ENCODE results near the gene MAD1L1. TPM values are rescaled to one million over a fixed set of nuclear protein-coding genes. Genes with fewer than 3 reads are reported as not detected.

MAD1L1 gene
- total RNA-seq, 4 donors from 2014 or later = 8.0 to 52.7 (median 26.7) TPM

DNA sequence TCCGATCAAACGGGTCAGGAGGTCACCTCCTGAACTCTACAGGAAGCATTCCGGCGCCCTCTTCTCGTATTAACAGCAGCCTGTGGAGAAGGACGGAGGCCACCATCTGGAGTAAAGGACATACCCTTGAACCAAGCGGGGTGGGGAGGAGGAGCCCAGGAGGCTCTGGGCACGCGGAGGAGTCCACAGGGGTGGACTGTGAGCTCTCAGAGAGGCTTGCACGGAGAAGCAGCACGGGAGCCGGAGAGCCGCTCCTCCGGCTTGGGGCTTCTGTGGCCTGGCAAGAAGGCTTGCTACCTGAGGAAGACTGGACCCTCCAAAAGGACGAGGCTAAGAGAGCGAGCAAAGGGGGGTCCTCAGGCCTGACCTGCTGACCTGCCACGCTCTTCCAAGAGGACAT is 77.9 kb downstream of the MAD1L1 start:
- in situ Hi-C loops (cut with MboI; ENCODE audit: low pct_ligation_motif_present in 1 of 4, low pct_unique_long_range_greater_than_20kb in 1 of 4, low sequenced_read_pairs in 3 of 4) (no loop called here), intact Hi-C loops (cut with DNase I; ENCODE audit: low total_unique reads) (no loop called here)
- Histone ChIP-seq H3K27me3 (no peaks in the 10 kb centered on the region), H3K36me3 (no peaks in the 10 kb centered on the region), H3K4me3 (no peak overlapping the region), H3K27ac (no peak overlapping the region), H3K9me3 (no peaks in the 10 kb centered on the region), H3K4me1 (peaks cover 16 to 23% (median 21%) of the 10 kb centered on the region in 4 donors)
- DNase-seq = no peak
- 95% methylated on average over 4 to 17 of the region's 17 CpGs for WGBS, 2 donors (ENCODE audit: low coverage in 1 of 2)
- TF ChIP-seq POLR2A (IDR thresholded peaks at IDR 0.05) (no peak), POLR2AphosphoS5 (IDR thresholded peaks at IDR 0.05) (no peak)
- TF ChIP-seq, protein P1, sequence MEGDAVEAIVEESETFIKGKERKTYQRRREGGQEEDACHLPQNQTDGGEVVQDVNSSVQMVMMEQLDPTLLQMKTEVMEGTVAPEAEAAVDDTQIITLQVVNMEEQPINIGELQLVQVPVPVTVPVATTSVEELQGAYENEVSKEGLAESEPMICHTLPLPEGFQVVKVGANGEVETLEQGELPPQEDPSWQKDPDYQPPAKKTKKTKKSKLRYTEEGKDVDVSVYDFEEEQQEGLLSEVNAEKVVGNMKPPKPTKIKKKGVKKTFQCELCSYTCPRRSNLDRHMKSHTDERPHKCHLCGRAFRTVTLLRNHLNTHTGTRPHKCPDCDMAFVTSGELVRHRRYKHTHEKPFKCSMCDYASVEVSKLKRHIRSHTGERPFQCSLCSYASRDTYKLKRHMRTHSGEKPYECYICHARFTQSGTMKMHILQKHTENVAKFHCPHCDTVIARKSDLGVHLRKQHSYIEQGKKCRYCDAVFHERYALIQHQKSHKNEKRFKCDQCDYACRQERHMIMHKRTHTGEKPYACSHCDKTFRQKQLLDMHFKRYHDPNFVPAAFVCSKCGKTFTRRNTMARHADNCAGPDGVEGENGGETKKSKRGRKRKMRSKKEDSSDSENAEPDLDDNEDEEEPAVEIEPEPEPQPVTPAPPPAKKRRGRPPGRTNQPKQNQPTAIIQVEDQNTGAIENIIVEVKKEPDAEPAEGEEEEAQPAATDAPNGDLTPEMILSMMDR (IDR thresholded peaks at IDR 0.05) = no peak

DNA sequence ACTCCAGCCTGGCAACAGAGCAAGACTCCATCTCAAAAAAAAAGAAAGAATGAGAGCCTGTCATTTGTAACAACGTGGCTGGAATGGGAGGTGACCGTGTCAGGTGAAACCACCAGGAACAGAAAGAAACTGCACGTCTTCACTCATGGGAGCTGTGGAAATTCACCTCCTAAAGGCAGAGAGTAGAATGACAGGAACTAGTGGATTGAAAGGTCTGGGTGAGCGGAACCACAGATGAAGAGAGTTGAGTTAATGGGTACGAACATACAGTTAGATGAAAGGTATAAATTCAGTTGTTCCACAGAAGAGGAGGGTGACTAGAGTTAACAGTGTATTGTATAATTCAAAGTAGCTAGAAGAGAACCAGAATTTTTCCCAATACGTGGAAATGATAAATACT is 78.6 kb downstream of the MAD1L1 start:
- no peak overlapping the region for H3K27ac ChIP-seq
- no peak for TF ChIP-seq EP300 (IDR thresholded peaks at IDR 0.05; ENCODE audit: low read depth)
- TF ChIP-seq POLR2A (IDR thresholded peaks at IDR 0.05) = no peak
- TF ChIP-seq, protein P1 (IDR thresholded peaks at IDR 0.05) = no peak
- DNase-seq = no peak
- H3K4me1 ChIP-seq = peaks cover 16 to 23% (median 21%) of the 10 kb centered on the region in 4 donors
- in situ Hi-C loops (cut with MboI; ENCODE audit: low pct_ligation_motif_present in 1 of 4, low pct_unique_long_range_greater_than_20kb in 1 of 4, low sequenced_read_pairs in 3 of 4) = no loop called here
- intact Hi-C loops (cut with DNase I; ENCODE audit: low total_unique reads) = no loop called here
- no peaks in the 10 kb centered on the region for H3K27me3 ChIP-seq
- WGBS, 2 donors (ENCODE audit: low coverage in 1 of 2) = 83 to 84% methylated on average over 5 to 6 of the region's 6 CpGs
- no peaks in the 10 kb centered on the region for H3K36me3 ChIP-seq
- no peak overlapping the region for H3K4me3 ChIP-seq
- no peaks in the 10 kb centered on the region for H3K9me3 ChIP-seq

DNA sequence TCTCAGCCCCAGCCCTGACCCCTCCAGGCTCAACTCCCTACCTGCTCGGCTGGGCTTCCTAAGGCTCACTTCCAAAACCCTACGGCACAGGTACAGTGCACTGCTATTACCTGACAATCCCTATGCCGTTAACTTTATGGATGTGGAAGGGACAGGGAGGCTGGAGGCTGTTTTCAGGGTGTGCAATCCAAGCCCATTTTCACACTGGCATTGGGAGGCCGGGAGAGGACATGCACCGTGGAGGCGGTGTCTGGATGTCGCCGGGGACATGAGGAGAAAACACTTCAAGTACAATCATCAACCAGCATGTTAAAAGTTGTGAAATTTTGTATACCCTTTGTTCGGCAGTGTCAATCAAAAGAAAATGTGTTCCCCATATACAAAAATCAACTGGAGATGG is 80.1 kb downstream of the MAD1L1 start:
- H3K4me1 ChIP-seq = peaks cover 9 to 13% (median 11%) of the 10 kb centered on the region in 4 donors
- H3K27ac ChIP-seq = no peak overlapping the region
- H3K36me3 ChIP-seq = no peaks in the 10 kb centered on the region
- TF ChIP-seq POLR2AphosphoS5 (IDR thresholded peaks at IDR 0.05) (no peak), EP300 (IDR thresholded peaks at IDR 0.05; ENCODE audit: low read depth) (no peak), POLR2A (IDR thresholded peaks at IDR 0.05) (no peak)
- TF ChIP-seq, protein P1 (IDR thresholded peaks at IDR 0.05) = no peak
- H3K4me3 ChIP-seq = no peak overlapping the region
- intact Hi-C loops (cut with DNase I; ENCODE audit: low total_unique reads) = no loop called here
- no peaks in the 10 kb centered on the region for H3K9me3 ChIP-seq
- 98% methylated on average over 9 of the region's 9 CpGs; no CpG with 5 or more reads in 1 of the 2 donors for WGBS, 2 donors (ENCODE audit: low coverage in 1 of 2)
- no peak for DNase-seq
- in situ Hi-C loops (cut with MboI; ENCODE audit: low pct_ligation_motif_present in 1 of 4, low pct_unique_long_range_greater_than_20kb in 1 of 4, low sequenced_read_pairs in 3 of 4) = no loop called here
- H3K27me3 ChIP-seq = no peaks in the 10 kb centered on the region

DNA sequence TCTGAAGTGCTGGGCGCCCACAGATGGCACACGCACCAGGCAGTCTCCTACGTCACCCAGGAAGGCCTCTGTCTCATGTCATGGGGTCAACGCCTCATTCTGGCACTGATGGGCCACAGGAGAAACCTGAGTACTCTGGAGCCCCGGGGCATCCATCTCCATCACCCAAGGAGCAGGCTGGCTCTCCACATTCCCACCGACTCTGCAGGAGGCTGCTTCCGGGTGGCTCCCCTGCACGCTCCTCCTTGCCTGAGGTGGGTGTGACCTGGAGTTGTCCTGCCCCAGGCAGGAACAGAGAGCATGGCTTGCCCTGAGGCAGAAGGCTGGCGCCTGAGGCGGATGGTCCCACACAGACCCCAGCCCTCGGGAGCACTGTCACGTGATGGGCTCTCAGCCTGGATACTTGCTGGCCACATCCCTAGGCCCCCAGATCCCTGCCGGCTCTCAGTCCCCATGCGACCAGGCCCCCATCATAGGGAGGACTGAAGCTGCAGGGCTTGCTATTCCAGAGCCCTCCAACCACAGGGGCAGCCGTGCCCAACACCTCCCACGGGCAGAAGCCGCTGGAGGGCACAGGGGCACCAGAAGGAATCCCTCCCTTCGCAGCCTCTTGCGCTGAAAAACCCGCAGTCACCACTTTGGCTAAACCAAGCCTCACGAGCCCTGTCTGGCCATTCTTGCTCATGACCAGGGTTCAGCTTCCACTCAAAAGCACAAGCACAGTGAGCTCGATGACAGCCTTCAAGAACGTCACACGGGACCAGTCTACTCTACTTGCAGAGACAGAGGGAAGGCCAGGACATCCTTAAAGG is 80.7 kb downstream of the MAD1L1 start:
- in situ Hi-C loops (cut with MboI; ENCODE audit: low pct_ligation_motif_present in 1 of 4, low pct_unique_long_range_greater_than_20kb in 1 of 4, low sequenced_read_pairs in 3 of 4) = no loop called here
- intact Hi-C loops (cut with DNase I; ENCODE audit: low total_unique reads) = no loop called here
- H3K27ac ChIP-seq = no peak overlapping the region
- DNase-seq = no peak
- H3K4me3 ChIP-seq = no peak overlapping the region
- WGBS, 2 donors (ENCODE audit: low coverage in 1 of 2) = 96% methylated on average over 21 of the region's 24 CpGs; no CpG with 5 or more reads in 1 of the 2 donors
- no peaks in the 10 kb centered on the region for H3K9me3 ChIP-seq
- H3K36me3 ChIP-seq = no peaks in the 10 kb centered on the region
- no peaks in the 10 kb centered on the region for H3K27me3 ChIP-seq
- TF ChIP-seq POLR2AphosphoS5 (IDR thresholded peaks at IDR 0.05) = no peak
- TF ChIP-seq POLR2A (IDR thresholded peaks at IDR 0.05) = no peak
- TF ChIP-seq EP300 (IDR thresholded peaks at IDR 0.05; ENCODE audit: low read depth) = no peak
- TF ChIP-seq, protein P1 (IDR thresholded peaks at IDR 0.05) = no peak
- peaks cover 2 to 7% (median 4%) of the 10 kb centered on the region in 4 donors for H3K4me1 ChIP-seq
